ENCODE measurements around the gene TDG.

DNA sequence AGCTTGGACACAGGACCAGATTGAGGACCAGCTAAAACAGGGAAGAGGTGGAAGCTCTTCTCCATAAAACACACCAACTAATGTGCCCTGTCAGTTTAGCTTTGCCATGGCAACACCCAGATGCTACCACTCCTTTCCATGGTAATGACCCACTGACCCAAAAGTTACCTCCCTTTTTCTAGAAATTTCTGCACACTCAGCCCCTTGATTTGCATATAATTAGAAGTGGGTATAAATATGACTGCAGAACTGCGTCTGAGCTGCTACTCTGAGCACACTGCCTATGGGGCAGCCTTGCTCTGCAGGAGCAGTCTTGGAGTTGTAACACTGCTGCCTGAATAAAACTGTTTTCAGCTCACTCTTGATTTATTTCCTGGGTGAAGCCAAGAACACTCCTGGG lies 3.2 kb upstream of the TDG start:
- TF ChIP-seq CTCF (optimal IDR thresholded peaks at IDR 0.05 in 1 of 3, IDR thresholded peaks at IDR 0.05 in 1 of 3, conservative IDR thresholded peaks at IDR 0.05 in 1 of 3; ENCODE audit: extremely low read depth in 1 of 3, insufficient read depth in 2 of 3, low read length in 3 of 3): no peak
- TF ChIP-seq EZH2 (IDR thresholded peaks at IDR 0.05; ENCODE audit: low read length): no peak

Measured in keratinocyte (primary cell).